ENCODE results near the gene NFATC3.

Gene NFATC3

GRCh38 chr16:68257251-68257905 lies 172.2 kb downstream of the NFATC3 start:
- H4K20me1 ChIP-seq (ENCODE audit: insufficient read depth) = no peaks in the 10 kb centered on the region
- H3K9ac ChIP-seq = peak overlapping the region; percentile 62; the same call in 1 of the 2 replicates
- no peak overlapping the region for H3K4me3 ChIP-seq (IDR thresholded peaks at IDR 0.05; ENCODE audit: insufficient read depth, low read depth, low read length)
- H3K79me2 ChIP-seq (ENCODE audit: insufficient read depth, low read depth) = peaks cover 20% of the 10 kb centered on the region; the same call in 1 of the 2 replicates
- H2AFZ ChIP-seq (ENCODE audit: low read depth) = no peak overlapping the region
- peak overlapping the region; percentile 93 for H3K4me2 ChIP-seq
- no peak for TF ChIP-seq CTCF (conservative IDR thresholded peaks at IDR 0.05; ENCODE audit: low read depth, low read length)
- peak overlapping the region; percentile 96 for H3K27ac ChIP-seq
- no peaks in the 10 kb centered on the region for H3K36me3 ChIP-seq (ENCODE audit: insufficient read depth)
- H3K4me1 ChIP-seq (ENCODE audit: low read depth, poor library complexity, severe bottlenecking) = peaks cover 99% of the 10 kb centered on the region
- no peaks in the 10 kb centered on the region for H3K27me3 ChIP-seq (ENCODE audit: insufficient read depth, low read depth)

- Histone ChIP-seq H3K4me2 (peak overlapping the region; percentile 93), H3K36me3 (ENCODE audit: insufficient read depth) (no peaks in the 10 kb centered on the region), H3K4me3 (IDR thresholded peaks at IDR 0.05; ENCODE audit: insufficient read depth, low read depth, low read length) (no peak overlapping the region), H3K79me2 (ENCODE audit: insufficient read depth, low read depth) (peaks cover 15% of the 10 kb centered on the region; the same call in 1 of the 2 replicates), H3K27me3 (ENCODE audit: insufficient read depth, low read depth) (no peaks in the 10 kb centered on the region), H3K4me1 (ENCODE audit: low read depth, poor library complexity, severe bottlenecking) (peaks cover 99% of the 10 kb centered on the region), H3K9ac (peak overlapping the region; percentile 62; the same call in 1 of the 2 replicates), H3K27ac (peak overlapping the region; percentile 96), H4K20me1 (ENCODE audit: insufficient read depth) (no peaks in the 10 kb centered on the region), H2AFZ (ENCODE audit: low read depth) (no peak overlapping the region)
- TF ChIP-seq CTCF (conservative IDR thresholded peaks at IDR 0.05; ENCODE audit: low read depth, low read length) = no peak
These were observed 173.0 kb downstream of the NFATC3 start for GRCh38 chr16:68257906-68258800.

GRCh38 chr16:68259007-68259825 lies 174.0 kb downstream of the NFATC3 start:
- Histone ChIP-seq H3K4me3 (IDR thresholded peaks at IDR 0.05; ENCODE audit: insufficient read depth, low read depth, low read length) (no peak overlapping the region), H2AFZ (ENCODE audit: low read depth) (no peak overlapping the region), H3K36me3 (ENCODE audit: insufficient read depth) (no peaks in the 10 kb centered on the region), H3K79me2 (ENCODE audit: insufficient read depth, low read depth) (peaks cover 7% of the 10 kb centered on the region; the same call in 1 of the 2 replicates), H3K27ac (peak overlapping the region; percentile 96), H3K4me1 (ENCODE audit: low read depth, poor library complexity, severe bottlenecking) (peaks cover 96% of the 10 kb centered on the region), H3K4me2 (peak overlapping the region; percentile 93), H4K20me1 (ENCODE audit: insufficient read depth) (no peaks in the 10 kb centered on the region), H3K9ac (no peak overlapping the region; the same call in 1 of the 2 replicates), H3K27me3 (ENCODE audit: insufficient read depth, low read depth) (no peaks in the 10 kb centered on the region)
- TF ChIP-seq CTCF (conservative IDR thresholded peaks at IDR 0.05; ENCODE audit: low read depth, low read length) = no peak

GRCh38 chr16:68263559-68264127 lies 178.5 kb downstream of the NFATC3 start:
- H3K27ac ChIP-seq = peak overlapping the region; percentile 88
- 0 out of 2 replicates have a peak, but pooled peaks cover 18% of the 10 kb centered on the region for H4K20me1 ChIP-seq (ENCODE audit: insufficient read depth)
- peaks cover 41% of the 10 kb centered on the region for H3K79me2 ChIP-seq (ENCODE audit: insufficient read depth, low read depth)
- H3K4me1 ChIP-seq (ENCODE audit: low read depth, poor library complexity, severe bottlenecking) = peaks cover 76% of the 10 kb centered on the region
- H2AFZ ChIP-seq (ENCODE audit: low read depth) = peak overlapping the region; percentile 75
- peak overlapping the region; percentile 86 for H3K9ac ChIP-seq
- no peak for TF ChIP-seq CTCF (conservative IDR thresholded peaks at IDR 0.05; ENCODE audit: low read depth, low read length)
- no peaks in the 10 kb centered on the region for H3K27me3 ChIP-seq (ENCODE audit: insufficient read depth, low read depth)
- H3K4me2 ChIP-seq = peak overlapping the region; percentile 80
- no peaks in the 10 kb centered on the region; the same call in 1 of the 2 replicates for H3K36me3 ChIP-seq (ENCODE audit: insufficient read depth)
- H3K4me3 ChIP-seq (IDR thresholded peaks at IDR 0.05; ENCODE audit: insufficient read depth, low read depth, low read length) = no peak overlapping the region

Data from KMS-11 (cell line).